Thyroid gland (tissue), 4 donors: Measurements from ENCODE around the gene FGF21. TPM values are rescaled to one million over a fixed set of nuclear protein-coding genes. Genes with fewer than 3 reads are reported as not detected.

ENCODE experiments used
- DNase-seq, 2 donors: peaks; one replicate each; pipeline ENCODE4 v3.0.0-alpha.2; 2019
- H3K27ac ChIP-seq, 3 donors: fragments of 200-600 bp; sonication (generic); 1 replicate in 2 of 3; 2 replicates in 1 of 3; pipeline ENCODE4 v1.5.1; 2016 to 2019; ENCODE audit warnings: mild to moderate bottlenecking in 1 of 3, moderate library complexity in 1 of 3
- H3K27me3 ChIP-seq: fragments of 200-600 bp; sonication (generic); one replicate; pipeline ENCODE4 v1.5.1; 2019
- H3K36me3 ChIP-seq, 2 donors: fragments of 200-600 bp; sonication (generic); one replicate each; pipeline ENCODE4 v1.5.1; 2016 to 2019
- H3K4me1 ChIP-seq, 2 donors: fragments of 200-600 bp; sonication (generic); one replicate each; pipeline ENCODE4 v1.5.1; 2017 to 2019
- H3K4me3 ChIP-seq, 3 donors: fragments of 200-600 bp; sonication (generic); replicated peaks in 1 of 3; 1 replicate in 2 of 3; 2 replicates in 1 of 3; pipeline ENCODE4 v1.5.1; 2016; ENCODE audit warnings: mild to moderate bottlenecking in 1 of 3
- H3K9me3 ChIP-seq: fragments of 200-600 bp; sonication (generic); one replicate; pipeline ENCODE4 v1.5.1; 2017
- CTCF ChIP-seq, 6 experiments: fragments of 200-600 bp in 3 of 6; fragments of 450-650 bp in 3 of 6; sonication (generic) in 3 of 6; IDR thresholded peaks; one replicate each; pipeline ENCODE4 v1.5.1; 2016 to 2019; ENCODE audit warnings: antibody characterized with exemption in 6 of 6, mild to moderate bottlenecking in 2 of 6, inconsistent platforms in 1 of 6, moderate library complexity in 1 of 6
- POLR2A ChIP-seq, 2 donors: fragments of 450-650 bp; IDR thresholded peaks; one replicate each; pipeline ENCODE4 v1.6.1; 2017; ENCODE audit warnings: antibody characterized with exemption in 2 of 2, mild to moderate bottlenecking in 2 of 2, moderate library complexity in 1 of 2
- WGBS, 2 donors: methylation state at CpG; one replicate each; pipeline ENCODE4 v1.1.5; 2017; 5-methylcytosine and 5-hydroxymethylcytosine counted together
- intact Hi-C: fragments of 100-400 bp; cut with DNase I; formaldehyde crosslinking; loops from one replicate; pipeline ENCODE4 v1.15.1; 2023
- total RNA-seq, 4 donors: library from RNA; depleted of rRNA; stranded (reverse); fragments of >200 nt; gene quantifications; one replicate each; pipeline ENCODE4 v1.2.3, GENCODE V29; 2016

The FGF21 gene
- total RNA-seq, 4 donors from 2014 or later, result not detected

GRCh38 chr19:48770734-48771472, 15.6 kb downstream of the FGF21 start:
- whole genome bisulfite sequencing, 2 donors, result 78 to 80% methylated on average over 20 of the region's 20 CpGs
- intact Hi-C loops, result no loop called here
- no peaks in the 10 kb centered on the region for H3K9me3 ChIP-seq
- H3K27me3 ChIP-seq, result no peaks in the 10 kb centered on the region
- H3K27ac ChIP-seq, result peak overlapping the region in 1 of 3 donors; percentile 88
- no peak for DNase-seq
- no peaks in the 10 kb centered on the region for H3K36me3 ChIP-seq
- TF ChIP-seq POLR2A (IDR thresholded peaks at IDR 0.05) (no peak), CTCF (IDR thresholded peaks at IDR 0.05) (no peak)
- H3K4me3 ChIP-seq, result no peak overlapping the region
- H3K4me1 ChIP-seq, result peaks cover 4 to 9% of the 10 kb centered on the region in 2 donors

GRCh38 chr19:48772503-48772953, 17.2 kb downstream of the FGF21 start:
- Histone ChIP-seq H3K27me3 (no peaks in the 10 kb centered on the region), H3K9me3 (no peaks in the 10 kb centered on the region), H3K4me3 (no peak overlapping the region), H3K27ac (peak overlapping the region; percentile 82 to 94 (median 88)), H3K4me1 (peaks cover 4 to 9% of the 10 kb centered on the region in 2 donors), H3K36me3 (no peaks in the 10 kb centered on the region)
- WGBS, 2 donors, result 19 to 36% methylated on average over 13 of the region's 13 CpGs
- peak; percentile 91 to 95 for DNase-seq
- intact Hi-C loops, result no loop called here
- TF ChIP-seq POLR2A (IDR thresholded peaks at IDR 0.05), result no peak
- TF ChIP-seq CTCF (IDR thresholded peaks at IDR 0.05), result no peak

GRCh38 chr19:48777139-48777538, 21.8 kb downstream of the FGF21 start:
- Histone ChIP-seq H3K4me3 (no peak overlapping the region), H3K9me3 (no peaks in the 10 kb centered on the region), H3K36me3 (no peaks in the 10 kb centered on the region), H3K27me3 (no peaks in the 10 kb centered on the region), H3K27ac (no peak overlapping the region), H3K4me1 (peaks cover 4 to 25% of the 10 kb centered on the region in 2 donors)
- DNase-seq, result no peak
- 89 to 97% methylated on average over 5 of the region's 5 CpGs for WGBS, 2 donors
- no peak for TF ChIP-seq CTCF (IDR thresholded peaks at IDR 0.05)
- TF ChIP-seq POLR2A (IDR thresholded peaks at IDR 0.05), result no peak
- intact Hi-C loops, result no loop called here

GRCh38 chr19:48777720-48778119, 22.4 kb downstream of the FGF21 start:
- no peak overlapping the region for H3K4me3 ChIP-seq
- peaks cover 0 to 24% of the 10 kb centered on the region in 2 donors for H3K4me1 ChIP-seq
- no peaks in the 10 kb centered on the region for H3K36me3 ChIP-seq
- H3K27ac ChIP-seq, result no peak overlapping the region
- intact Hi-C loops, result no loop called here
- no peak for TF ChIP-seq POLR2A (IDR thresholded peaks at IDR 0.05)
- no peak for TF ChIP-seq CTCF (IDR thresholded peaks at IDR 0.05)
- no peak for DNase-seq
- no peaks in the 10 kb centered on the region for H3K9me3 ChIP-seq
- 95 to 96% methylated on average over 12 of the region's 12 CpGs for WGBS, 2 donors
- H3K27me3 ChIP-seq, result no peaks in the 10 kb centered on the region

GRCh38 chr19:48779636-48780035, 24.3 kb downstream of the FGF21 start:
- TF ChIP-seq CTCF (IDR thresholded peaks at IDR 0.05) (no peak), POLR2A (IDR thresholded peaks at IDR 0.05) (no peak)
- Histone ChIP-seq H3K4me1 (peaks cover 0 to 19% of the 10 kb centered on the region in 2 donors), H3K4me3 (no peak overlapping the region), H3K27ac (no peak overlapping the region), H3K9me3 (no peaks in the 10 kb centered on the region), H3K36me3 (no peaks in the 10 kb centered on the region), H3K27me3 (no peaks in the 10 kb centered on the region)
- WGBS, 2 donors, result 66 to 73% methylated on average over 1 of the region's 1 CpG
- intact Hi-C loops, result no loop called here
- no peak for DNase-seq
